ENCODE results near the gene RCOR3.

The RCOR3 gene

DNA sequence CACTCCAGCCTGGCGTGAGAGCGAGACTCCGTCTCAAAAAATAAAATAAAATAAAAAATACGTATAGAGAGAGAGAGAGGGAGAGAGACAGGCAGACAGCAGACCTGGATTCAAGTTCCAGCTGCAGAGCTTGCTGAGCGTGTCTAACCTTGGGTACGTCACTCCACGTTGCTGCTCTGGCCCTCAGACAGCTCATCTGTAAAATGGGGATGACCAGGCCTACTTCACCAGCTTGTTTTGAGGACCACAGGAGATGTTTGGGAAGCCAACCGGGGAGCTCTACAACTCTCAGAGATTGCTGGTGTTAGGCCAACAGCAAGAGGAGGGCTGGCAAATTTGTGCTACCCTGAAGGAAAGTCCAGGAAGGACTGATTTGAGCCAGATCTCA lies 67.0 kb downstream of the RCOR3 start:
- DNase-seq, result no peak

DNA sequence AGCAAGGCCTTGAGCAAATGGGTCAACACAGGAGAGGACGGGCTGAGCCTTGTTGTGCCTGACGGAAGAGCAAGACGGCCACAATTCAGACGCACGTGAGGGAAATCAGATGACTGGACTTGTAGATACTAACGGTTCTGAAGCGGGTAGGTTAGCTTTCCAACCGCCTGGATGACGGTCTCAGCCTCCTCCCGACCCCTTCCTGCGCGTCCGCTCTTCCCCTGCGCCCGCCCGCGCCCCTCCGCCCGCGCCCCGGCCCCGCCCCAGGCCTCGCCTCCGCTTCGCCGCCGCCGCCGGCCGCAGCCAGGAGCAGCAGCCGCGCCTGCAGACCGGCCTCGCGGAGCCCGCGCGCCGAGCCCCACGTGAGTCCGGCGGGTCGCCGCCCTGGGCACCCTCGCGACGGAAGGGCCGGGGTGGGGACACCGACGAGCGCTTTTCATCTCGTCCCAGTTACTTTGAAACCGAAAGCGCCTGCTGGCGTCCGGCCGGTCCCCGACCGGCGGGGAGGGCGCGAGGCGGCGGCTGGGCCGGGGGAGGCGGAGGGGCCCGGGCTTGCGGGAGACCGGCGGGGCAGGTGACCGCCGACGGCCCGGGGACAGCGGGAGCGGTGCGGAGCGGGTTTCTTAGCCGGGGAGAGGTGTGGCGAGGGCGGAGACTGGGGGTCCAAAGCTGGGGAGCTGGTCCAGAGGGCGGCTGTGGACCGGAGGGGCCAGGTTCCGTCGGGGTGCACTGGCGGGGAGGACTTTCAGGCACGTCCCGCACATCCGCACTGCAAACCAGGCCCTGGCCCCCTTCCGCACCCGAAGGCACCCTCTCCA lies 67.6 kb downstream of the RCOR3 start, which contains the start of gene TRAF5:
Gene TRAF5 (plus strand): TSS at position 306 of the 818 bp plus-strand sequence. CDS start 26,407 bp downstream, outside the sequence.
- DNase-seq, result peak; percentile 84

DNA sequence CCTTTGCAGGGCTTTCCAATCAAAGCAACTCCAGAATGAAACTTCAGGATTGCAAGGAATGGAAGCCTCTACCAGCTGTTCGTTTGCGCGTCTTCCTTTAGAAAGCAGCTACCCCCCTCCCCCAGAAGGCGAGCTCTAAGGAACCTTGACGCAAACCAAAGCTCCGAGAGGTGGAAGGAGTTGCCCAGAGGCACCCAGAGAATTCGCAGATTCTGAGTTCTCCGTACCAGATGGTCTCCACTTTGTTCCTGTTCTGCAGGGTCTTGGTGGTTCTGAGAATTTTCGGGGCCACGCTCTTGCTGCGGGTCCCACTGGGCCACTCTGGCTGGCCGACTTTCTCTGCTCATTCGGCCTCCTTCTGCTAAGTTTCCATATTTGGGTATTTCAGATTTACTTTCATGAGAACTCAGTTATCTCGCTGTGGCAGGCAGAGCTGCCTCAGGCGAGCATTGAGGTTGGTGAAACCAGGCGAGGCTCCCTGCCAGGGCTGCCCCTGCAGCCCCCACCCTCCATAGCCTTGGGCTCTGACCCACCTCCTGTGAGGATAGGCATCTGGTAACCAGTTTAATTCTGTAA lies 68.3 kb downstream of the RCOR3 start:
- peak; percentile 80 for DNase-seq

DNA sequence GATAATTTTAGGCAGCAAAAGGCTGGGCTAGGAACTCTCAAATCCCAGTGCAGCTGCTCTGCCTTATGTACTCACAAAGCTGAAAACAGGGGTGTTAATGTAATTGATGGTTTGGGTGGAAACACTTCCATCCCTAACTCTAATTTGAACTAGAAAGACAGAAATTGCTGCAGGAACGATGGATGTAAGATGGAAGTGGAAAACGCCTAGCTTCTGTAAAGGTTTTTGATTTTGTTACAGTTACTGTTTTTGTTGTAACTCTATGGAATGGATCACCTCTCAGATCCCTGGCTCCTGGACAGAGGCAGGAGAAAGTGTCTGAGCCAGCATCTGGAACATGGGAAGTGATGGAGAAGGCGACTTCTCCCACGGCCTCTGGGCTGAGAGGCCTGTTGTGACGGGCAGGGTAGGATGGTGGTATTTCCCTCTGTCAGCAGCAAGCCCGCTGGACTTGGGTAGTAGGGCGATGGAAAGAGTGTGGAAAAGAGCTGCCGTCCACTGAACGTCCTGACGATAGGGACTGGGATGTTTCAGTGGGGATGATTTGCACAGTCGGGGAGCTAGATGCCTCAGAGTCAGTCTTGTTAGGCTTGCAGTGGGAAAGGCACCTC lies 69.0 kb downstream of the RCOR3 start:
- no peak for DNase-seq

DNA sequence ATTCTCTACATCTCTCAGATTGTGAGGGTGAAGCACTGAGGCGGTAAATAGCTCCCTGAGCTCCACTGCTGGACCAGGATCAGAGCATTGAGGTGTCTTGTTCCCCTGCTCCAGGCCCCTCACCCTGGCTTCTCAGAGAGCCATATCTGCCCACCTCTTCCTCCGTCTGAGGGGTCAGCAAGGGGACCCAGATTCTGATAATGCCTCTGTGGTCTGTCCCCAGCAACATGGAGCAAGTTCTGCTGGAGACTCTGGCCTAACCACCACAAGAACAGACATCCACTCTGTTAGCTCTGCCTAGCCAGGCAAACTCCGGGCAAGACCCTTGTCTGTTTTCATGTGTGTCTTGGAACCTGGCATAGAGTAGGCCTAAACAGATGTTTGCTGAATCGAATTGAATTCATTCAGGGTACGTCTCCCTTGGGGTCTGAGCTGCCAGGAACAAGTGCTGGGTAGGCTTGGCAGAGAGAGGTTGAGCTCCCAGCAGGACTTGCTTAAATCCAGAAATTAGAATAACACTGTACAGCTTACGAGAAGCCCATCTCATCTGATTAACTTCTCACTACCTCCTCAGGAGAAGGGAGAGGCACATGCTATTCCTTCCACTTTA lies 69.8 kb downstream of the RCOR3 start:
- no peak for DNase-seq

DNA sequence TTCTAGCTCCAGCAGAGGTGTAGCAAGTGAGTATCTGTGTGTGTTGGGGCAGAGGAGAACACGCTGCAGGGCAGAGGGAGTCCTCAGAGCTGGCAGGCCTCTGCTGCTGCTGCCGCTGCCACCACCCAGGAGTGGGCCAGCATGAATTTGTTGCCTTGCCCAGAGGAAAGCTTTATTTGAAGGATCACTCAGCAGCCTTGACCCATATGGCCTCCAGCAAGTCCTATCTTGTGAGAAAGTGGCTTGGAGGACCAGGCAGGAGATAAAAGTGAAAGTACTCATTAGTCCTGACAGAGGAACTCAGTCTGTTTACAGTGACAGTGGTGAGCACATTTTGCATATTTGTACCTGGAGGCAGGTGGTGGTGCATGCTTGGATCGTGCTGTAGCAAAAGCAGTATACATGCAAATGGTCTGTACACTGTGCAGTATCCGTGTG lies 70.6 kb downstream of the RCOR3 start:
- DNase-seq, result no peak

DNA sequence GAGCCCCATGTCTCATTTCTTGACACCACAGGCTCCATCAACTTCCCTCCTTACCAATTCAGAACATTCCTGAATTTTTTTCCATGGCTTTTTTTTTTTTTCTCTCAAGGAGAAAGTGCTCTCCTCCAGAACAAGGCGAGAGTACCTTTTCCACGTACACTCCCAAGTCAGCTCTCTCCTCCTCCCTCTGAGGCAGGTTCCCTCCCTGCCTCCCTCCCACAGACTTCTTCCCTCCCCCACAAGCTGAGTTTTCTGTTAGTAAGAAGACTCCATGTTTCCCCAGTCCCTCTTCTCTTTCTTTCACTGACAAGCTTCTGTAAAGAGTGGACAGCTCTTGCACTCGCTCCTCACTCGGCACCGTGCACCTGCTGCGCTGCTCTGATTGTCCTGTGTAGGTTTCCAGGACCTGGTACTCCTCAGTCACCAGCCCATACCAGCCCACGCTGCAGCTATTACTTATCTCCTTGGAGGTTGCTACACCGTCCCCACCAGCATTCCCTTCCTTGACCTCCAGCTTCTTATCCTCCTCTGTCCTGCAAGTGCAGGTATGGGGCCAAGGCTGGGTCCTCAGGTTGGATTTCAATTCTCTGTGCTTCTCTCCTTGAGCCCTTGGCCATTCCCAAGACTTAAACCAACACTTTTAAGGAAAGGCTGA lies 71.2 kb downstream of the RCOR3 start:
- DNase-seq, result no peak

DNA sequence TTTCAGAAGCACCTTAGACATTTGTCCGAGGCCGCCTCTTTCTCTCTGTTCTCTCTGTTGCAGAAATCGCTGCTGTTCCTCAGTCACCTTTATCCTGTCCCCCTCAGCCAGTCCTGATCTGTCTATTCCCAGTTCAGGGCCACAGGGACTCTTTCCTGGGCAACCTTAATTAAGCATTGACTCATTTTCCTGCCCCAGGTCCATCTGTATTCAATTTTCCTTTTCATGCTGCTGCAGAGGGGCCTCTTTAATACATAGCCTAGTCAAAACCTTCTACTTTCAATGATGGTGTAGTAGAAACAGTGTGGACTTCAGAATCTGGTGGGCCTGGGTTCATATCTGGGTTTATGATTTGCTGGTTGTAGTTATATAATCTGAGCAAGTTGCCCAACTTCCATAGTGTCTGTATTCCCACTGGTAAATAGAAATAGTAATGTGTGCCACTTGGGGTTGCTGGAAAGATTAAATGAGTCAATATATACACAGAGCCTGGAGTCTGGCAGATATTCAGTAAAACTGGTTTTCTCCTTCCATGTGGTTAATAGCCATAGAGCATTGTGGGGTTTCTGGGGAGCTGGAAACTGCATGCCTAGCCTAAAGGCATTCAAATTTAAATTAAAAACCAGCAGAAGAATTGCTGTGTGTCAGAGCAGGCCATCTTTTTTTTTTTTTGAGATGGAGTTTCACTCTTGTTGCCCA lies 72.0 kb downstream of the RCOR3 start:
- DNase-seq, result no peak

DNA sequence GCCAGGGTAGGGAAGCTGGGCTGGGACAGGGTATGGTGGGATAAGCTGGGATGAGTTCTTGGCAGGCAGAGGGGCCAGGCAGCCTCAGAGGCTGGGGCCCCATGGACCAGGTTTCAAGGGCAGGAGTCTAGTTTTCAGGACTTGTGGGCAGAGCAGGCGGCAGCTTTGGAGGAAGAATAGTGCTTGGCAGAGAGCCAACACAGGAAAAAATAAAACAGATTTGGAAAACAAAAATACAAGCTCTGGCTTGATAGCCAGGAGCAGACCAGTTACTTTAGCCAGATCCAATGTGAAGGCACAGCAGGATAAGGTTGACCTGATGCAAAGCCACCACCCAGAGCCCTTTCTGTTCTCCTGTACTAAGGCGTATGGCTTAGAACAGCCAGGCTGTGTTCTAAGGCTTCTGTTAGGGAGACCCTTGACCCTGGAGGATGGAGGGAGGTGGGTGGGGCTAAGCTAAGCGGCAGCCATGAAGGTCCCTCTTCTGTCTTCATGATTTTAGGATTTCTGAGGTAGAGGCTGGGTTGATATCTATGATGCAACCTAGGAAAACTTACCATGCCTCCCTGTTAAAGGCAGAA lies 73.0 kb downstream of the RCOR3 start:
- DNase-seq, result no peak

DNA sequence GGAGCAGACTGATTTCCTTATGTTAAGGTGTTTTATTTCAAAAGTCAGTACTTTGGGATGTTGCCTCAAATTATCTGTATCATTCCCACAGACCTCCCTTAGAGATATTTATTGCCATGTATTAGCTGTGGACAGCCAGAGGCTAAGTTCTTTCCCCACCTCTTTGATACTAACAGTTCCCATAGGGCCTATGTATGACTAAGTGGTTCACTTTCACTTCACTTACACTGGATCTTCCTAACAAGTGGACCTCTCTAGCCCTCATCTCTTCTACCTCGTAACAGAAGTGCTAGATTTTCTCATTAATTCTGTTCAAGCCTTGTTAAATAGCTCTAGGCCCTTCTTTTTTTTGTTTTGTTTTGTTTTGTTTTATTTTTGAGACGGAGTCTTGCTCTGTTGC lies 73.7 kb downstream of the RCOR3 start:
- DNase-seq, result no peak

DNA sequence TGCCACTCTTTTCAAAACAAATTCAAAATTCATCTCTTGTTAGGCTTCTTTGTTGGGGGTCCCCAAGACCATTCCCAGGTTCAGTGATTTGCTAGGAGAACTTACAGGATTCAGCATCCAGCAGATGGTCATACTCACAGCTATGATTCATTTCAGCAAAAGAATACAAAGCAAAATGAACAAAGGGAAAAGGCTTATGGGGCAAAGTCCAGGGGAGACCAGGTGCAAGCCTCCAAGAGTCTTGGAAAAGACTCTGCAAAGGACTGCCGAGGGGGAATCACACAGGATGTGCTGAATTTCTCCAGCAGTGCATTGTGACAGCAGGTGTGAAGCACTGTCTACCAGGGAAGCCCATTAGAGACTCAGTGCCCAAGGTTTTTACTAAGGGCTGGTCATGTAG lies 74.7 kb downstream of the RCOR3 start:
- no peak for DNase-seq

DNA sequence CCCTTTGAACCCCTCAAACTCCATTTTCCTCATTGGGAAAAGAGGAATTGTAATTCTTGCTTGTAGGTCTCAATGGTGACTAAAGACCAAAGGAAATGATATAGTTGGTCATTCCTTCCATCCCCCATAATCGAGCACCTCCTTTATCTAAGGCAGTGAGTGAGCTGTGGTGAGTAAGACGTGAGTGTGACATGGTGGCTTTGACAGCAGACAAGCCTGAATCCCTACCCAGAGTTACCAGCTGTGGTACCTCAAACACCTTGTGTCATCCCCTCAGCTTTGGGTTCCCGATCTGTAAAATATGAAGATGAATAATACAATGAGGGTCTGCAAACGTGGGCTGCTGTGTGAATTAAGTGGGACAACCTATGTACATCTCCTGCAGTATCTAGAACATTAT lies 75.8 kb downstream of the RCOR3 start:
- no peak for DNase-seq

DNA sequence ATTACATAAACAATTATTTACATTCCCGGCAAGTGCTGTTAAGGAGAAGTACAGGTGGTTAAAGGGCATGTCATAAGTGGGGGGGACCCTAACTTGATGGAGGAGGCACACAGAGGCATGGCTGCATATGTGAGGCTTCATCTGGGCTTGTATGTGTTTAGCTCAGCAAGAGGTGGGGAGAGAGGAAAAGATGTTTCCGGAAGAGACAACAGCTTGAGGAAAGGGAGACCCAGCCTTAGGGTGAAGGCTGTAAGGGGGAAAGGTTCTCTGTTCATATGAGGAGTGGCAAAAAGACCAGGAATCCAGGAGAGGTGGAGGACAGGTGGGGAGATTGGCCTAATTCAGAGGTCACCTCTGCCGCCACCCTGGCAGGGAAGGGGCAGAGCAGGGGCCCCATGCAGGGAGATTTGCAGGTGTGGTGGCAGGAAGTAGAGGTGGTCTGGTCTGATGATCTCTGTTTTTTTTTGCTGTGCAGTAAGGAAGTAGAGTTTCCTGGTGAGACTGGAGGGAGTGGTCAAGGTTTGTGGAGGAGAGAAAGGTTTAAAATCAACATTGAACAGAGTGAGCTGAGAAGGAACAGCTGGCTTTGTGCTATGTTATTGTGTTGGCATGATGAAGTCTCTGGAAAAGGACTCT lies 76.5 kb downstream of the RCOR3 start:
- DNase-seq, result no peak

DNA sequence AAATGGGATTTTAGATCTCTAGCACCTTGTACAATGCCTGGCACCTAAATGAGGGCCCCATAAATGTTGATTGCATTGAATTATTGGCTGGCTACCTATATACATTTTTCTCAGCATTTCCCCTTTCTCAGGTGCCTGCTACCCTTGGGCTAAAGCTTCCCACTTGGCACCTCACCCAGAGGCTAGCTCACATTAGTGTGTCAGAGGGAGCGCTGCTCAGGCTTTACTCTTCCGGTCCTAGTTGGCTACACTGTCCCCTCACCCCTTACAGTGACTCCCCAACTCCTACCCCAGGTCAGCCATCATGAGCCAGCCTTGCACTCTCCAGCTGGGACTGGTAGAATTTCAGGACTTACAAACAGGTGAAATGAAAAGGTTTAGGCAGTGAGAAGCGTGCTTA lies 77.0 kb downstream of the RCOR3 start:
- DNase-seq, result no peak

DNA sequence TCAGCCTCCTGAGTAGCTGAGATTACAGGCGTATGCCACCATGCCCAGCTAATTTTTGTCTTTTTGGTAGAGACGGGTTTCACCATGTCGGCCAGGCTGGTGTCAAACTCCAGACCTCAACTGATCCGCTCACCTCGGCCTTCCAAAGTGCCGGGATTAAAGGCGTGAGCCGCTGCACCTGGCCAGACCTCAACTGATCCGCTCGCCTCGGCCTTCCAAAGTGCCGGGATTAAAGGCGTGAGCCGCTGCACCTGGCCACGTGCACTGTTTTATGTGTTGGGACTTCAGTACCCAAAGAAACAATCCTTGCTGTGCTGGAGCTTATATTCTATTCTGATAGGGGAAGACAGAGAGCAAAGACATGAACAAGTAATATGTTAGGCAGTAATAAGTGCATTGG lies 77.6 kb downstream of the RCOR3 start:
- DNase-seq, result no peak

DNA sequence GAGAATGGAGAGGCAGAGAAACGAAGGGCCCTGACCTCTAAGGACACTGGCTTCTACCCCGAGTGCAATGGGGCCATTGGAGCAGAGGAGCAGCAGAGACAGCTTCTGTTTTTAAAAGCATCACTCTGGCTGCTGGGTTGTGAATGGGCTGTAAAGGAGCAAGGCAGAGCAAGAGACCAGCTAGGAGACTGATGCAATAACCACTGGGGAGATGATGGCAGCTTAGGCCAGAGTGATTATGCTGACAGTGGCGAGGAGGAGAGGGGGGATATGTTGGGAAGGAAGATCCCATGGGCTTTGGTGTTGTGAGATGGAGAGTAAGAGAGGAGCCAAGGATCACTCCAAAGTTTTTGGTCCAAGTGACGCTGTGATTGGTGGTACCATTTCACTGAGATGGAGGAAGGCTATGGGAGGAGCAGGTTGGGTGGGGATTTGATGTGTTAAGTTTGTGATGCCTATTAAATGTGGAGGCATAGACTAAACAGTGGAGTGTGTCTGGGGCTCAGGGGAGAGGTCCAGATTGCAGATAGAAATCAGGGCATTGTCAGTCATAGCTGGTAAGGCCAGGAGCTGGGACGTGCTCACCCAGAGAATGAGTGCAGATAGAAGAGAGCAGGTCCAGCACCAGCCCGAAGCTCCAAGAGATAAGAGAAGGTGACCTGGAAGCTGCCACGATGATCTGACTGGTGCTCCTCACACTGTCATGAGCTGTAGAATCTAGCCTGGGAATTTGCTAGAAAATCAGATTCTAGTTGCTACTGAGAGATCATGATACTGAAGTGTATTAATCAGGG lies 78.5 kb downstream of the RCOR3 start:
- no peak for DNase-seq

DNA sequence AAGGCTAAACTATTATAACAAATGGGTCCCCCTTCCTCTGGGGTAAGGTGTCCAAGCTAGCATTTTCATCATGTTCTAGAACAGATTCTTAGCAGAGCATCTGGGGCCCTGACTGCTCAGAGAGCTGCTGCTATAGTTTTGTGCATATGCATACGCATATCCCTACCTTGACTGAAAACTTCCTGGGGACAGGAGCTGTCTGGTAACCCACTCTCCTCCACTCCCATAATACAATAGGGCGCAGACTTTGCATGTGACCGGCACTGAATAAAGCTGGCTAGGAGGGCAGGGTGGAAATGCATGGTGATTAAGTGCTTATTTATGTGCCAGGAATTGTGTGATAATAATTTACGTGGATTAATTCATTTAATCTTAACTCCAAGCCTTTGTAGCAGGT lies 79.1 kb downstream of the RCOR3 start:
- DNase-seq, result no peak

DNA sequence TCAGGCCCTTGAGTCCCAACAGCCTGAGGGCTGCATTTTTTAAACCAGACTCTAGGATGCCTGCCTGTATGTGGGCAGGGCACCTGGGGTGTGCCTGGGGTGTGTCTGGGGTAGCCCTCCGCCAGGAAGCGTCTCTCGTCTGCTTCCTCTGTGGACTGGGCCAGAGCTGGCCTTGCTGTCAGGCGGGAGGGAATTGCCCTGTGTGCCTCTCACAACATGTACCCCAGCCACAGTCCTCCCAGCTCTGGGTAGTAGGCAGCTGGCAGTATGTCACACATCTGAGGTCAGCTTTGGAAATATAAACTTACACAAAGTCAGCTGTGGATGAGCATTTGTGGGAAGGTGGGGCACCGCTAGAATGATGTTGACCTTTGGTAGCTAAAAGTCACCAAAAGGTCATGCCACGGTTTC lies 80.5 kb downstream of the RCOR3 start:
- no peak for DNase-seq

DNA sequence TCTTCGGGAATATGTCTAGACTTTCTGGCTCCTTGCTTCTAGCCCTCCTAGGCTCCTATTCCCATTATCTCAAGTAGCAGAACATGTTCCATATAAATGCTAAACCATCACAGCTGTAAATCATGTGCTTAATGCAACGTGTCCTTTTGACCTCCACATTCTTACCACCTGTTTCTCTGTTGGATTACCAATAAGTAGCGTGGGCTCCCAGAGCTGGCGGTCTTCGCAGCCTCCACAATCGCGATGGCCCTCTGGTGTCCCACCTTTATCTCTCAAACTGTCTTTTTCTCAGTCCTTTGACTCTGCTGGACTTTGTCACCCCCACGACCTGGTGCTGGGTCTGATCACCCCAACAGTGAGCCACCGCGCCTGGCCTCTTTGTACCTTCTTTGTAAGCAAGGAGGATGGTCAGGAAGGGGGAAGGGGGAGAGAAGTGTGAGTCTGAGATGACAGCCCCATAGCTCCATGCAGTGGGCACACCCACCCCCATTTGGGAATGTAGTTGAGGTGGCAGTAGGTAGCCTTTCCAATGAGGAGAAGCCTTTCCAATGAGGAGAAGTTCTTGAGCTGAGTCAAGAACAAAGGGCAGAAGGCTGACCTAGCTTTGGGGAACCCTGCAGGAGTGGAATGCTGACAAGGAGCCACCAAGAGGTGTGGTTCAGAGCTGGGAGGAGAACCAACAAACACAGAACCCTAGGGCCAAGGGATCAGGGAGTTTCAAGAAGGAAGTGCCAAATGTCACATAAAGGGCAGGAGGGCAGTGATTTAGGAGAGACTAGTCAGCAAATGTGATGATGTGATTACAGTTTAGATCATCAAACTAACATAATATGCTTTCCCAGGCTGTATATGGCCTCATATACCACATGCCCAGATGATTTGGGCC lies 81.7 kb downstream of the RCOR3 start:
- DNase-seq, result no peak

DNA sequence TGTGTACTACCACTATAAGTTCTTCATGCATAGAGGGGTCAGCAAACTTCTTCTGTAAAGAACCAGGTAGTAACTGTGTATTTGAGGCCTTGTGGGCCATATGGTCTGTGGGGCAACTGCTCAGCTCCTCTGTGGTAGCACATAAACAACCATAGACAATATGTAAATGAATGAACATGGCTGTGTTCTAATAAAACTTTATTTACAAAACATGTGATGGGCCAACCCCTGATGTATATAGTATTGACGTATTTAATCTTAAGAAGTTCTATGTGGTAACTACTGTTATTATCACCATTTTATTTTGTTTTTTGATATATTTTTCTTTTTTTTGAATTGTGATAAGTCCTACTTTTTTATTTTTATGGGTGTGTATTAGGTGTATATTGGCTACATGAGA lies 82.8 kb downstream of the RCOR3 start:
- DNase-seq, result no peak
